T-helper 17 cell (primary cell): ENCODE results near the gene ATP9A. TPM values are rescaled to one million over a fixed set of nuclear protein-coding genes. Genes with fewer than 3 reads are reported as not detected.
"Not testable (repeated sequence)": the region's sequence is repeated elsewhere in the genome, so short reads cannot be mapped to it uniquely, and the experiment has no call there.

Source experiments
- ATAC-seq: fragments of 150-1000 bp; cut with Tn5 transposase; 2 replicates; pipeline ENCODE4 v1.10.0; 2021; ENCODE audit warnings: mild to moderate bottlenecking, moderate library complexity
- DNase-seq, 3 donors: peaks; one replicate each; pipeline versions ENCODE4 v3.0.0 to v3.0.0-alpha.2; 2020 to 2021
- H3K9me3 ChIP-seq: one replicate; pipeline ENCODE4 v1.7.0; 2013; ENCODE audit warnings: low read length, mild to moderate bottlenecking; ENCODE audit not compliant: control insufficient read depth, poor library complexity, severe bottlenecking
- H3K27ac Mint-ChIP-seq: one replicate; pipeline ENCODE4 v1.8.0; 2022; ENCODE audit warnings: mild to moderate bottlenecking, moderate library complexity, mixed read lengths
- H3K27me3 Mint-ChIP-seq: one replicate; pipeline ENCODE4 v1.8.0; 2022; ENCODE audit warnings: mixed read lengths
- H3K36me3 Mint-ChIP-seq: one replicate; pipeline ENCODE4 v1.8.0; 2022; ENCODE audit warnings: low read depth, mixed read lengths
- H3K4me1 Mint-ChIP-seq: one replicate; pipeline ENCODE4 v1.8.0; 2022; ENCODE audit warnings: mild to moderate bottlenecking, mixed read lengths
- H3K4me3 Mint-ChIP-seq: one replicate; pipeline ENCODE4 v1.8.0; 2022; ENCODE audit warnings: mild to moderate bottlenecking, moderate library complexity, mixed read lengths
- total RNA-seq, 4 donors: library from RNA in 2 of 4; stranded (reverse) in 2 of 4; gene quantifications; one replicate each; pipeline ENCODE4 v1.2.3 and lab custom pipeline; 2022 to 2026

Gene ATP9A
- total RNA-seq, 2 donors from 2014 or later: 0.15 to 4.2 TPM

DNA sequence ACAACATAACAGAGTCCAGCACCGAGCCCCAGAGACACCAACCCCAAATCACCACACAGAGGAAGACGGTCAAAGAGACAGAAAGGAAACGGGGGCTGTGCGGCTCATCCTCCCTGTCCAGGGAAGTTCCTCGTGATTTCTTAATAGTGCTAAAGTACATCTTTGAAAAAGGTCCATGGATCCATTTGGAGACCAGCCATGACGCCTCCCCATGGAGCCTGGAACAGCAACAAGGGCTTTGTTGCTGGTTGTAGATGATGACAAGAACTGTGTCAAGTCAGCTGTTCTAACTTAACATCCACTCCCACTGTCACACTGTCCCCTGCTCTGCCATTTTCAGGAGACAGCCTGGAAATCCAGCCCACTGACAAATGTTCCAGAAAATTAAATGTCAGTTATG is 99.7 kb downstream of the ATP9A start:
- no peak overlapping the region for H3K4me3 Mint-ChIP-seq
- DNase-seq (no peak), ATAC-seq (no peak)
- H3K36me3 Mint-ChIP-seq: no peaks in the 10 kb centered on the region
- peaks cover 9% of the 10 kb centered on the region for H3K4me1 Mint-ChIP-seq
- no peak overlapping the region for H3K27ac Mint-ChIP-seq
- no peaks in the 10 kb centered on the region for H3K9me3 ChIP-seq
- H3K27me3 Mint-ChIP-seq: peaks cover 55% of the 10 kb centered on the region

DNA sequence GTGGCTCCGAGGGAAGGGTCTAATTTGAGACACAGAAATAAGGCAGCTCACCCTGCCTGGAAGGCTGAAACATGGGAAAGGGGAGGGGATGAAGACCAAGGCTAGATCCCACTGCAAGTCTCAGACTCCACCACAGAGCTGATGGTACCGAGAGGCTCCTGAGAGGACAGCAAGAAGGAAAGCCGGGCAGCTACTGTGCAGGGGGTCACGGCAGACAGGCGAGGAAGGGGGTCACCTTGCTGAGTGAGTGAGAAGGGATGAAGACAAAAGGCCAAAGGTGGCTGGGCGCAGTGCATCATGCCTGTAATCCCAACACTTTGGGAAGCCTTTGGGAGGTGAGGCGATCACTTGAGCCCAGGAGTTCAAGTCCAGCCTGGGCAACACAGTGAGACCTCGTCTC is 100.7 kb downstream of the ATP9A start:
- H3K9me3 ChIP-seq: no peaks in the 10 kb centered on the region
- Mint-ChIP-seq H3K27ac (no peak overlapping the region), H3K4me3 (no peak overlapping the region), H3K4me1 (peaks cover 9% of the 10 kb centered on the region), H3K27me3 (peaks cover 54% of the 10 kb centered on the region), H3K36me3 (no peaks in the 10 kb centered on the region)
- DNase-seq (no peak), ATAC-seq (no peak)

DNA sequence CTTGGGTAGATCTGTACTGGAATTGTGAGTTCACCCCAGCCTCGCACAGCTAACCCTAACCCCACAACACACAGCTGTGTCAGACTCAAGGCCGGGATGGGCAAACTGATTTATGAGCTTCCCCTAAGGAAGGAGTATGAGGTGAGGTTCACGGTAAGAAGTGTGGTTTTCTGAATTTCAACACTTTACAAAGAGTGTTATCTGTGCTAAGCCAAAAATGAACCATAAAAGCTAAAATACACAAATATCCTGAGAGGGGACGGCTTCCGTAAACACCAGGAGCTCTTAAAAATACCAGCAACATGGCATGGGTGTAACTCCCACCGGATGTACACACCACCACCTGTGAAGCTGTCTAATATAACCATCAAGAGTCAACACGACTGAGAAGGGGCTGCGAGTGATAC is 101.2 kb downstream of the ATP9A start:
- no peak overlapping the region for H3K27ac Mint-ChIP-seq
- H3K4me3 Mint-ChIP-seq: no peak overlapping the region
- ATAC-seq (no peak), DNase-seq (no peak)
- H3K27me3 Mint-ChIP-seq: peaks cover 54% of the 10 kb centered on the region
- H3K4me1 Mint-ChIP-seq: peaks cover 11% of the 10 kb centered on the region
- H3K9me3 ChIP-seq: no peaks in the 10 kb centered on the region
- no peaks in the 10 kb centered on the region for H3K36me3 Mint-ChIP-seq

- no peak for ATAC-seq
- DNase-seq: no peak
- no peaks in the 10 kb centered on the region for H3K9me3 ChIP-seq
- Mint-ChIP-seq H3K4me3 (no peak overlapping the region), H3K4me1 (peaks cover 20% of the 10 kb centered on the region), H3K27ac (no peak overlapping the region), H3K36me3 (no peaks in the 10 kb centered on the region), H3K27me3 (peaks cover 47% of the 10 kb centered on the region)
These were observed 102.1 kb downstream of the ATP9A start for GRCh38 chr20:51666126-51666525.

- Mint-ChIP-seq H3K27me3 (peaks cover 42% of the 10 kb centered on the region), H3K36me3 (no peaks in the 10 kb centered on the region), H3K27ac (no peak overlapping the region), H3K4me3 (no peak overlapping the region), H3K4me1 (peaks cover 20% of the 10 kb centered on the region)
- H3K9me3 ChIP-seq: no peaks in the 10 kb centered on the region
- DNase-seq: no peak
- no peak for ATAC-seq
These were observed 102.6 kb downstream of the ATP9A start for GRCh38 chr20:51665543-51666118.

- Mint-ChIP-seq H3K27ac (no peak overlapping the region), H3K27me3 (peaks cover 11% of the 10 kb centered on the region), H3K36me3 (no peaks in the 10 kb centered on the region), H3K4me3 (no peak overlapping the region), H3K4me1 (peaks cover 11% of the 10 kb centered on the region)
- DNase-seq (no peak), ATAC-seq (peak; percentile 95)
- H3K9me3 ChIP-seq: no peaks in the 10 kb centered on the region
These were observed 106.5 kb downstream of the ATP9A start for GRCh38 chr20:51661609-51662178.

- no peak for DNase-seq
- no peaks in the 10 kb centered on the region for H3K9me3 ChIP-seq
- Mint-ChIP-seq H3K36me3 (no peaks in the 10 kb centered on the region), H3K4me1 (peaks cover 11% of the 10 kb centered on the region), H3K27me3 (peaks cover 10% of the 10 kb centered on the region), H3K27ac (no peak overlapping the region), H3K4me3 (no peak overlapping the region)
- ATAC-seq: no peak
These were observed 107.2 kb downstream of the ATP9A start for GRCh38 chr20:51660672-51661608.

GRCh38 chr20:51659491-51660050 is 108.6 kb downstream of the ATP9A start:
- Mint-ChIP-seq H3K27me3 (peaks cover 17% of the 10 kb centered on the region), H3K4me3 (no peak overlapping the region), H3K4me1 (peaks cover 12% of the 10 kb centered on the region), H3K36me3 (no peaks in the 10 kb centered on the region), H3K27ac (no peak overlapping the region)
- DNase-seq: no peak
- no peaks in the 10 kb centered on the region for H3K9me3 ChIP-seq
- no peak for ATAC-seq

- no peak for DNase-seq
- Mint-ChIP-seq H3K27me3 (peaks cover 14% of the 10 kb centered on the region), H3K4me1 (peaks cover 8% of the 10 kb centered on the region), H3K27ac (no peak overlapping the region), H3K4me3 (no peak overlapping the region), H3K36me3 (no peaks in the 10 kb centered on the region)
- ATAC-seq: no peak
- H3K9me3 ChIP-seq: no peaks in the 10 kb centered on the region
These were observed 111.4 kb downstream of the ATP9A start for GRCh38 chr20:51656726-51657260.

GRCh38 chr20:51656089-51656488 is 112.1 kb downstream of the ATP9A start:
- not testable (repeated sequence) for H3K27ac Mint-ChIP-seq, DNase-seq, H3K9me3 ChIP-seq, H3K4me1 Mint-ChIP-seq, H3K4me3 Mint-ChIP-seq, H3K36me3 Mint-ChIP-seq, ATAC-seq
- peaks cover 14% of the 10 kb centered on the region for H3K27me3 Mint-ChIP-seq

DNA sequence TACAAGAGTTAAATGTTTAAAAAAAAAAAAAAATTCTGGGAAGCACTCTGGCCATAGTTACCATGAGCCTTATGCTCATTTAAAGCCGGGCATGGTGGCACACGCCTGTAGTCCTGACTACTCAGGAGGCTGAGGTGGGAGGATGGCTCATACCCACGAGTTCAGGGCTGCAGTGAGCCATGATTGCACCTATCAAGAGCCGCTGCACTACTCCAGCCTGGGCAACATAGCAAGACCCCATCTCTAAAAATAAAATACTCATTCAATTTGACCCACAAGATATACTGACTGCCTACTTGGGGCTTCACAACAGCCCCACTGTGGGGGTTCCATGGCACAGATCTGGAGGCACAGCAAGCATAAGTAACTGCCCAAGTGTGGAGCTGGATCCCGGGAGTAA is 113.7 kb downstream of the ATP9A start:
- Mint-ChIP-seq H3K36me3 (no peaks in the 10 kb centered on the region), H3K27me3 (peaks cover 15% of the 10 kb centered on the region), H3K27ac (no peak overlapping the region), H3K4me1 (peaks cover 4% of the 10 kb centered on the region), H3K4me3 (no peak overlapping the region)
- ATAC-seq: no peak
- DNase-seq: no peak
- H3K9me3 ChIP-seq: no peaks in the 10 kb centered on the region

DNA sequence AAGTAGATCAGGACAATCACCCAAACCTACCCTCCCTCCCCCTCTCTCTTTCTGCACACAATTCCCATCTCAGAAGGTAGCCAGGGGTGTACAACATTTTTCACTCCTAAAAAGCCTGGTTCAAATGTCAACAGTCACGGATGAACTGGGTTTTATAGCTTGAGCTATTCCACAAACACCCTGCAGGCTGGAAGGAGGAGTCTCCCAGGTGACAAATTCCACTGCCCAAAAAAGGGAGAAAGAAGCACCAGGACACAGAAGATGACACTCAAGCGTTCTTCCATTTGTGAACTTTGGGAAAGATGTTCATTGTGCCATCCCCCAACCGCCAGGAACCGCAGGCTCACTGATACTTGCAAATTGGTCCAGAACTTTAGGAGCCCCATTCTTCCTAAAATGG is 114.1 kb downstream of the ATP9A start:
- H3K27me3 Mint-ChIP-seq: peaks cover 18% of the 10 kb centered on the region
- ATAC-seq: no peak

DNA sequence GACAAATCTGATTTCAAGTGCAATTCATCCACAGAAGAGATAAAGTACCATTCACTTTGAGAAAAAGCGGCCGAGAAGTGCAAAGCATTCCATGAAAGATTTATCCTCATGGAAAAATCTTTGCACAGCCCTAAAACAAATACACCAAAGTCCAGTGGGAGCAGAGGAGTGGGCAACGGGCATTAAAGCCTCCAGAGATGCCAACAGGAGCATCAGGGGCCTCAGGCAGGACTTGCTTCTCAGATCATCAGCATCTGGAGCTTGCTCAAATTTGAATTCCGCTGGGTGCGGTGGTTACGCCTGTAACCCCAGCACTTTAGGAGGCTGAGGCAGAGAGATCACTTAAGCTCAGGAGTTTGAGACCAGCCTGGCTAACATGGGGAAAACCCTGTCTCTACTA is 115.0 kb downstream of the ATP9A start:
- no peak overlapping the region for H3K4me3 Mint-ChIP-seq

More for the DNA sequence above, 114.1 kb downstream of the ATP9A start:
- H3K4me3 Mint-ChIP-seq: no peak overlapping the region
- DNase-seq: no peak
- no peaks in the 10 kb centered on the region for H3K9me3 ChIP-seq
- no peaks in the 10 kb centered on the region for H3K36me3 Mint-ChIP-seq
- peaks cover 4% of the 10 kb centered on the region for H3K4me1 Mint-ChIP-seq
- no peak overlapping the region for H3K27ac Mint-ChIP-seq

More for the DNA sequence above, 115.0 kb downstream of the ATP9A start:
- DNase-seq (no peak), ATAC-seq (no peak)
- no peaks in the 10 kb centered on the region for H3K36me3 Mint-ChIP-seq
- H3K27ac Mint-ChIP-seq: no peak overlapping the region
- H3K4me1 Mint-ChIP-seq: peaks cover 4% of the 10 kb centered on the region
- H3K27me3 Mint-ChIP-seq: peaks cover 20% of the 10 kb centered on the region
- no peaks in the 10 kb centered on the region for H3K9me3 ChIP-seq
